MM.1S (cell line): ENCODE results near the gene CTRL.

ENCODE experiments used
- DNase-seq: peaks from one replicate; pipeline ENCODE4 v3.0.0-alpha.2; 2015
- H2AFZ ChIP-seq: fragments of 300-600 bp; sonication (generic); 2 replicates; pipeline ENCODE4 v1.6.0; 2016; ENCODE audit warnings: antibody characterized with exemption, low read length
- H3F3A ChIP-seq: fragments of 300-600 bp; sonication (generic); 2 replicates; pipeline ENCODE4 v1.6.1; 2016; ENCODE audit warnings: mild to moderate bottlenecking, antibody characterized with exemption, low read length, moderate library complexity, mixed read lengths; ENCODE audit not compliant: insufficient read depth
- H3K27ac ChIP-seq: fragments of 300-600 bp; sonication (generic); 2 replicates; pipeline ENCODE4 v1.5.1; 2016; ENCODE audit warnings: mild to moderate bottlenecking, low read length
- H3K27me3 ChIP-seq: fragments of 300-600 bp; sonication (generic); replicated peaks from 2 replicates; pipeline ENCODE4 v1.6.0; 2016; ENCODE audit warnings: low read length; ENCODE audit not compliant: insufficient read depth
- H3K36me3 ChIP-seq: fragments of 300-600 bp; sonication (generic); replicated peaks from 2 replicates; pipeline ENCODE4 v1.6.1; 2016; ENCODE audit warnings: mild to moderate bottlenecking, low read length, mixed read lengths; ENCODE audit not compliant: insufficient read depth
- H3K4me1 ChIP-seq: fragments of 300-600 bp; sonication (generic); 2 replicates; pipeline ENCODE4 v1.6.1; 2016; ENCODE audit warnings: low read length, mixed read lengths
- H3K4me2 ChIP-seq: fragments of 300-600 bp; sonication (generic); 2 replicates; pipeline ENCODE4 v1.6.0; 2016; ENCODE audit warnings: low read depth, low read length
- H3K4me3 ChIP-seq: fragments of 300-600 bp; sonication (generic); 2 replicates; pipeline ENCODE4 v1.5.1; 2016; ENCODE audit warnings: low read length, mixed read lengths
- H3K79me2 ChIP-seq: fragments of 300-600 bp; sonication (generic); 2 replicates; pipeline ENCODE4 v1.6.1; 2016; ENCODE audit warnings: mixed run types, low read length, mixed read lengths
- H3K9ac ChIP-seq: fragments of 300-600 bp; sonication (generic); 2 replicates; pipeline ENCODE4 v1.6.1; 2016; ENCODE audit warnings: low read length, mixed read lengths
- H3K9me2 ChIP-seq: fragments of 300-600 bp; sonication (generic); replicated peaks from 2 replicates; pipeline ENCODE4 v1.6.1; 2016; ENCODE audit warnings: mild to moderate bottlenecking, low read length, mixed read lengths; ENCODE audit not compliant: insufficient read depth
- H3K9me3 ChIP-seq: fragments of 300-600 bp; sonication (generic); replicated peaks from 2 replicates; pipeline ENCODE4 v1.6.1; 2016; ENCODE audit warnings: mild to moderate bottlenecking, low read length, mixed read lengths; ENCODE audit not compliant: insufficient read depth
- H4K20me1 ChIP-seq: fragments of 300-600 bp; sonication (generic); 2 replicates; pipeline ENCODE4 v1.6.1; 2016; ENCODE audit warnings: mild to moderate bottlenecking, low read length, moderate library complexity, mixed read lengths; ENCODE audit not compliant: insufficient read depth
- CTCF ChIP-seq: fragments of 300-600 bp; sonication (generic); IDR thresholded peaks from 2 replicates; pipeline ENCODE4 v1.5.1; 2016; ENCODE audit warnings: antibody characterized with exemption, low read length, mixed read lengths
- EZH2 ChIP-seq: fragments of 300-600 bp; sonication (generic); optimal IDR thresholded peaks from 2 replicates; pipeline ENCODE3; 2017; ENCODE audit warnings: low read depth, mild to moderate bottlenecking, antibody characterized with exemption, low read length, mixed read lengths
- EZH2phosphoT487 ChIP-seq: fragments of 300-600 bp; sonication (generic); IDR thresholded peaks from 2 replicates; pipeline ENCODE4 v1.6.1; 2018; ENCODE audit warnings: antibody characterized with exemption, low read length

The CTRL gene

GRCh38 chr16:67959536-67960329, 28.1 kb upstream of the CTRL start:
- no peaks in the 10 kb centered on the region for H4K20me1 ChIP-seq
- H3K9me2 ChIP-seq: no peaks in the 10 kb centered on the region
- TF ChIP-seq CTCF (no peak), EZH2 (no peak), EZH2phosphoT487 (no peak)
- H3K9ac ChIP-seq: no peak overlapping the region
- no peaks in the 10 kb centered on the region for H3K9me3 ChIP-seq
- no peaks in the 10 kb centered on the region for H3K27me3 ChIP-seq
- H3K27ac ChIP-seq: no peak overlapping the region
- no peaks in the 10 kb centered on the region for H3K36me3 ChIP-seq
- H3K4me3 ChIP-seq: no peak overlapping the region
- peaks cover 12% of the 10 kb centered on the region for H3K4me1 ChIP-seq
- no peak overlapping the region for H3K4me2 ChIP-seq
- H2AFZ ChIP-seq: no peak overlapping the region
- peaks cover 8% of the 10 kb centered on the region for H3K79me2 ChIP-seq
- DNase-seq: no peak
- H3F3A ChIP-seq: peaks cover 4% of the 10 kb centered on the region

GRCh38 chr16:67957622-67958021, 26.0 kb upstream of the CTRL start:
- Histone ChIP-seq H3K36me3 (no peaks in the 10 kb centered on the region), H3K9me2 (no peaks in the 10 kb centered on the region), H3K9me3 (no peaks in the 10 kb centered on the region), H3K27ac (no peak overlapping the region), H3K4me3 (no peak overlapping the region), H4K20me1 (no peaks in the 10 kb centered on the region), H3K4me2 (no peak overlapping the region), H2AFZ (no peak overlapping the region), H3K27me3 (no peaks in the 10 kb centered on the region), H3F3A (no peaks in the 10 kb centered on the region), H3K4me1 (no peaks in the 10 kb centered on the region), H3K9ac (no peak overlapping the region), H3K79me2 (no peaks in the 10 kb centered on the region)
- TF ChIP-seq EZH2: no peak
- TF ChIP-seq EZH2phosphoT487: no peak
- TF ChIP-seq CTCF: no peak
- DNase-seq: no peak

GRCh38 chr16:67954421-67955196, 22.9 kb upstream of the CTRL start:
- Histone ChIP-seq H3K36me3 (no peaks in the 10 kb centered on the region), H3F3A (no peaks in the 10 kb centered on the region), H3K27me3 (no peaks in the 10 kb centered on the region)

More at GRCh38 chr16:67954421-67955196, 22.9 kb upstream of the CTRL start:
- H3K4me3 ChIP-seq: no peak overlapping the region
- no peaks in the 10 kb centered on the region for H3K9me2 ChIP-seq
- TF ChIP-seq CTCF: no peak
- no peak for TF ChIP-seq EZH2phosphoT487
- no peak for TF ChIP-seq EZH2
- no peak overlapping the region for H2AFZ ChIP-seq
- DNase-seq: no peak
- H3K4me2 ChIP-seq: no peak overlapping the region
- no peaks in the 10 kb centered on the region for H4K20me1 ChIP-seq
- no peak overlapping the region for H3K9ac ChIP-seq
- no peaks in the 10 kb centered on the region for H3K79me2 ChIP-seq
- no peak overlapping the region for H3K27ac ChIP-seq
- no peaks in the 10 kb centered on the region for H3K9me3 ChIP-seq
- no peaks in the 10 kb centered on the region for H3K4me1 ChIP-seq
